ENCODE results near the gene MACO1.
A peak's percentile ranks its signal among the peaks of the same experiment; 100 is the strongest.
"Not testable (repeated sequence)": the region's sequence is repeated elsewhere in the genome, so short reads cannot be mapped to it uniquely, and the experiment has no call there.

MACO1 gene

DNA sequence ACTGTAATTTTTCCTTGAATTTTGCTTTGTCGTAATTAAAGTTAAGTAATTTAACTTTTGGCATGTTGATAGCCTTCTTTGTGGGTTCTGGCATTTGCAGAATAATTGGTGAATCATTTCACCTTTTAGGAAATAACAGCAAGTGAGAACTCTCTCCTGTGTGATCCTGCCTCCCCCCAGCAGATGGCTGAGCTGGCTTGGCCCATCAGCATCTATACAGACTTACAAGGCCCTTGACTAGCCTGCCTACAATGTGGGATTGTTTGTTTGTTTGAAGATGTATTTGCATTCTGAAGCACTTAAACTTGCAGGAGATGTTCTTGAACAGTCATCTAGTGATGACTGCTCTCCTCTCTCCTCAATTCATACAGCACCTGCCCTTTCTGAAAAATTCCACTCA, 55.9 kb downstream of the MACO1 start:
- peak; percentile 63 for DNase-seq (ENCODE audit: low read depth)

DNA sequence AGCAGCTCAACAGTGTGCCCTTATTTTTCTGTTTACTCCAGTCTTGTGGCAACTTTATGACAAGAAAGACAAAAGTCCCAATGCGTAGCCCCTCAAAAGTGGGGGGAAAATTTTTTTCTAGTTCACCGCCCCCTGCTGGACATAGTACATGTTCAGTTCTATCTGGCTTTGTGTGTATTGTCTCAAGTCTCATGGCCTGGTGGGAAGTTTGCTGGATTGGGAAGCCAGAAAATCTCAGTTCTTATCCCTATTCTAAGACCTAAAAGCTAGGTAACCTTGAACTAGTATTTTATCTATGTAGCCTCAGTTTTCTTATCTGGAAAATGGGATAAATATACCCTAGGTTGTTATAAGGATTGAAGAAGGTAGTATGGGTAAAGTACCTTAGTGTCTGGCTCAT, 56.9 kb downstream of the MACO1 start:
- DNase-seq (ENCODE audit: low read depth), result no peak

DNA sequence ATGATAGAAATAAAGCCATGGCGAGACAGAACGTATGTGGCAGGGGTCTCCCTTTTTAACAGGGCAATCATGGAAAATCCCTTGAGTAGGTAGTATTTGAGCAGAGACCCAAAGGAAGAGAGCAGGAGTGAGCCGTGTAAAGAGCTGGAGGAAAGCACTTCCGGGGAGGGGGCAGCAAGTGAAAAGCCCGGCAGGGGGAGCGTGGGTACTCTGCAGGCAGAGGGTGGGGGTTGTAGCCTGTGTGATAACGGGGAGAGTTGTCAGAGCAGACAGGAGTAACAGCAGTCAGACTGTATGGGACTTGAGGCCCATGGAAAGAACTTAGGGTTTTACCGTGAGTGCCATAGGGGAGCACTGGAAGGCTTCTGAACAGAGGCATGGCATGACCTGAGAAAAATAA, 61.6 kb downstream of the MACO1 start:
- DNase-seq (ENCODE audit: low read depth), result no peak

DNA sequence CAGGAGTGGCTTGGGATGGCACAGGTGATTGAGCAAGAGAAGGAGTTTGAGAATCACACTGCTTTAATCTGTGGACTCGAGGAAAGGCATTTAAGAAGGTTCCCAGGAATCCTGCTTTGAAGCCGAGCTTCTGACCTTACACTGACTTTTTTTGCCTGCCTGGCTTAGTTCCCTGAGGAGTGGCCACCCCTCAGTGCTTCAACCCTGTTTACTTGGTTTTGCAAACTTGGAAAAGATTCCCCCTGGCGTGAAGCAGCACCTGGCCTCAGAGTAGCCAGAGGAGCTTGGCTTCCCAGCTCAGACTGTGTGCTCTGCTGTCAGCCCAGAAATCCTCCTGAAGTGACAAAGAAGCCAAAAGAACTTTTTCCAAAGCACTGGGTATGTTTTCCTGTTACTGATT, 64.3 kb downstream of the MACO1 start:
- DNase-seq (ENCODE audit: low read depth), result no peak

DNA sequence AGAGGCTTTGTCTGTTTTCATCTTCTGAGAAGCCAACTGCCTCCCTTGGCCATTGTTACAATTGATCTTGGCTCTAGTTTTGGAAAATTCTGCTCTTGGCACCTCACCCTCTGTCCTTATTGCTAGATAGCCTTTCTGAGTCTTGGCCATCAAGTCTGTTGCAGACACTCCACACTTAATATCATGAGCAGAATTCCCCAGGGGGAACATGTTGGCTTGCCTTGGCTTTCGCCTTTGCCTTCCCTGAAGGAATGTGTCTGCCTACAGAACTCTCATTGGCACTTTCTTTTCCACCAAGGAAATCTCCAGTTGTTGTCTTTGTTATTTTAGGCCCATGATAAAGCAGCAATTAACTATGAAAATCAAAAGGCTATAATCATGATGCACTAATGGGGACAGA, 70.0 kb downstream of the MACO1 start:
- no peak for DNase-seq (ENCODE audit: low read depth)

DNA sequence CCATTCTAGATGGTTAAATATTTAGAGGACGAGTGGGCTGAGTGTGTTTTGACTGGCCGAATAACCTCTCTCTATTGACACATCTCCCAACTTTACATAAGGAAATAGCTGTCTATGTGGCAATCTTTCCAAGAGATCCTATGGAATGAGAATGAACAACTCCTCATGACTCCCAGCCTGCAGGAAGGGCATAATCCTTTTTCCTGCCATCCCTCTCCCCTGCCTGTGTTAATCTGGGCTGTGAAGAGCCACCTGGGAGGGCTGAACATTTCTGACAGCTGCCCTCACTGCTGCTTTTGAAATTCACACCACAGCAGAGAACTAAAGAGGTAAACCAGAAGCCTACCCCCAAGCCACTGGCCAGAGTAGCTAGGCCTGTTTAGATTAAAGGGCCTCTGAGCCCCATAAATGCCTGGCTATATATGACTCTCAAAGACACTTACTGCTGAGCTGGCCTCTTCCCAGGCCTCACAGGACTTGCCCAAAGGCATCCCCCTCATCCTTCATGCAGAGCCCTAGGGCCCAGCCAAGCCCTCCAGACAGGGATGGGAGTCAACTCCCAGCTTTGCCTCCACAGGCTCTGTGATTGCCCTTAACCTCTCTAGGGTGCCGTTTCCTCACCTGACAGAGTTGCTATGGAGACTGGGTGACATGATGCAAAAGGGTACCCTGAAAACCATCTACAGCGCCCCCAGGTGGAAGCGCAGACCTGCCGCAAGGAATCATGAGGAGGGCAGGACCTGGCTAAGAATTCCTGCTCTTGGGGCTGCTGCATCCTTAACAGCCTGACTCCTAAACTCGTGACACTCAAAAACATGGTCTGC, 70.8 kb downstream of the MACO1 start:
- DNase-seq (ENCODE audit: low read depth), result peak; percentile 36

DNA sequence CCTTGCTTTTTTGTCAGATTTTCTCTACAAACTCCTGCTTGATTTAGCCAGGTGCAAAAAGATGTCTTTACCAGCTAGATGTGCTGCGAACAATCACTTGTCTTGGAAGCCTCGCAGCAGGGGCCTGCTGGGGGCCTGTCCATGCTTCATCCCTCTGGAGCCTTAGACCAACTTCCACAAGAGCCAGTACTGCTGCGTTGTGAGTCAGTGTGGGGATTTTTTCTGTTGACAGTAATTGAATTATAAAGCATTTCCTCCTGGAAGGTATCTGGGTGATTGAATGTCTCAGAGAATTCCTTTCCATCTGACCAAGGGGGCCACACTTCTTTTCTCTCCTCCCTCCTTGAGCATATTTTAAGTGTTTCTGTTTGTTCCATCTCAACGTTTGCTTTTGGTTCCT, 72.3 kb downstream of the MACO1 start:
- DNase-seq (ENCODE audit: low read depth), result peak; percentile 77

DNA sequence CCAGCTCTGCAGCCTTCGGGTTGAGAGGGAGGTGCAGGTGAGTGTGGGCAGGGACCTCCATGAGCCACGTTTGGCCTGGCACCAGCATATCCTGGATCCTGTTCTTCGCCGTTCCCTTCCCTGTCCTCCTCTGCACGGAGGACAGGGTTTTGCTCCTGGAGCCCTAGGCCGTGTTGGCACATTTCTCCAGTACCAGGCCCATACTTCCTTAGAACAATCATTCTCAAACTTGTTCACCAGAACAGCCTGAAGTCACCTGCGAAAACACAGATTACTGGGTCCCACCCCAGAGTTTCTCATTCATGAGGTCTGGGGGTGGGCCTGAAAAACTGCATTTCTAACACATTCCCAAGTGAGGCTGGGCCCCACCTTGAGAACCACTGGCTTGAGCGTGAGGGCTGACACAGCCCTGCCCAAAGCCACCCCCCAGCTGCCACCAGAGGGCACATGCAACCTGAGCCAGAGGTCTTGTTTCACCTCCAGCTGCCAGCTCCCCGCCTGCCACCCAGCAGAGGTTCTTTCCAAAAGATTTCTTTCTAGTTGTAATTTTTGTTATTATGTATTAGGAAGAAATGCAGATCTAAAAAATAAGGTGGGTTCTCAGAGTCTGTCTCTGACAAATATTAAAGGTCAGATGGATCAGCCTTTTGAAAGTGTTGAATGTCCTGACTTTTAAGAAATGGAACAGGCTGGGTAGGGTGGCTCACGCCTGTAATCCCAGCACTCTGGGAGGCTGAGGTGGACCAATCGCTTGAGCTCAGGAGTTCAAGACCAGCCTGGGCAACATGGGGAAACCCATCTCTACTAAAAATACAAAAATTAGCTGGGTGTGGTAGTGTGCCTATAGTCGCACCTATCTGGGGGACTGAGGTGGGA, 73.1 kb downstream of the MACO1 start:
- no peak for DNase-seq (ENCODE audit: low read depth)

DNA sequence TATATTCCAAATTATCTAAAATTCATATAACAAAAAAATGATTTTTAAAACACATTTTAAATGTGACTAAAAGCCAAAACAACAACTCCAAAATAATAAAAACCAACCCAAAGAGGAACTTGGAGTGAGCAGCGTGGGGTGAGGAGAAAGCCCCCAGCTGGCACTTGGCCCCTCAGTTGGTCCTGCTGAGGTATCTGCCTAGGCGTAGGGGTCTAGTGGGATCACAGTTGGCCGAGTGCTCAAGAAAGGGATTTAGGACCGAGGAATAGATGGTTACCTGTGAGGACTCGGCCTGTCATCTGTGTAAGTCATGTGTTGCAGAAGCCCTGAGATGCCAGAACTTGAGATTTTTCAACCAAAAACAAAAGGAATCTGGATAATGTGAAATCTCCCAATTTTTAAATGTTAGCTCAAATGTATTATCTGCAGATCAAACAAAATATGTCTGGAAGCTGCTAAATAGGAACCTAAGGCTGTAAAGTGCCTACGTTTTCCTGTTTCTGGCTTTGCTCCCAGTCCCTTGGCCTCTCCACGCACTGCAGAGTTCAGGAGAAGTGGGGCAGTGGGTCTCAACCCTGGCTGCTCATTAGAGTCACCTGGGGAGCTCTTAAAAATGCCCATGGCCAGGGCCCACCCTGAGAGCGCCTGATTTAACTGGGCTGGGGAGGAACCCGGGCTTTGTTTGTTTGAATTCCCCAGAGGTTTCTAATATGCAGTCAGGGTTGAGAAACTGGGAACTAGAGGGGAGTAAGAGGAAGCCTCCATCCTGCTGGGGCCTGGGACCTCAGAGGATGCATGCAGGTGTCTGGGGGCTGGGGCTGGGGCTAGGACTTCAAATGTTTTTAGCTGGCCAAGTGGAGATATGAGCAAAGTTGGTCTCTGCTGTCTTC, 74.3 kb downstream of the MACO1 start:
- no peak for DNase-seq (ENCODE audit: low read depth)

DNA sequence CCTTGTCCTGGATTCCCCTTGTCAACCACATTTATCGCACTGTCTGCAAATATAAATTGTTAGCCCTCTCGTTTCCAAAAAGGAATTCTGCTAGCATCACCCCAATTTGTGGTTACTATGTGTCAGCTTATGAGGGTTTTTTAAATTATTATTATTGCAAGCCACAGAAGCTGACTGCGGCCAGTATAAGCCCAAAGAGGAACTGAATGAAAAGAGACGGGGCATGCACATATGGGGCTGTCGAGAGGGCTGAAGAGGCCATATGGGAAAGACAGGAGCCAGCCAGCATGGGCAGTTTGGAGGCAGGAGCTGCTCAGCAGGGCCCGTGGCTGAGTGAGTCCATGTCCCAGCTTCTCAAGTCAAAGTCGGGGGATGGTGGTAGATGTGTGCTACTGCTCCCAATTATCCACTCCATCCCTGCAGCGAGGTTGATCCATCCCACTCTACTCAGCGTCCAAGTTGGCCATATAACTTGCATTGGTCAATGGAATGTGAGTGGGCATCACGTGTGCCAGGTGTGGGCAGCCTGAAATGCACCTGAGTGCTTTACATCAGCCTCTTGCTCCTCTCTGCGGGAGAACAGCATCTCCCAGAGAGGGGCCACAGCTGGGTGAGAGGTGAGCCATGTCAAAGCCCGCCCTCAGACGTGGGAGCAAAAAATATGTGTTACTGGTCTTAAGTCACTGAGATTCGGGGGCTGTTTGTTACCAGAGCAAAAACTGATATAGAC, 75.1 kb downstream of the MACO1 start:
- DNase-seq (ENCODE audit: low read depth), result no peak

DNA sequence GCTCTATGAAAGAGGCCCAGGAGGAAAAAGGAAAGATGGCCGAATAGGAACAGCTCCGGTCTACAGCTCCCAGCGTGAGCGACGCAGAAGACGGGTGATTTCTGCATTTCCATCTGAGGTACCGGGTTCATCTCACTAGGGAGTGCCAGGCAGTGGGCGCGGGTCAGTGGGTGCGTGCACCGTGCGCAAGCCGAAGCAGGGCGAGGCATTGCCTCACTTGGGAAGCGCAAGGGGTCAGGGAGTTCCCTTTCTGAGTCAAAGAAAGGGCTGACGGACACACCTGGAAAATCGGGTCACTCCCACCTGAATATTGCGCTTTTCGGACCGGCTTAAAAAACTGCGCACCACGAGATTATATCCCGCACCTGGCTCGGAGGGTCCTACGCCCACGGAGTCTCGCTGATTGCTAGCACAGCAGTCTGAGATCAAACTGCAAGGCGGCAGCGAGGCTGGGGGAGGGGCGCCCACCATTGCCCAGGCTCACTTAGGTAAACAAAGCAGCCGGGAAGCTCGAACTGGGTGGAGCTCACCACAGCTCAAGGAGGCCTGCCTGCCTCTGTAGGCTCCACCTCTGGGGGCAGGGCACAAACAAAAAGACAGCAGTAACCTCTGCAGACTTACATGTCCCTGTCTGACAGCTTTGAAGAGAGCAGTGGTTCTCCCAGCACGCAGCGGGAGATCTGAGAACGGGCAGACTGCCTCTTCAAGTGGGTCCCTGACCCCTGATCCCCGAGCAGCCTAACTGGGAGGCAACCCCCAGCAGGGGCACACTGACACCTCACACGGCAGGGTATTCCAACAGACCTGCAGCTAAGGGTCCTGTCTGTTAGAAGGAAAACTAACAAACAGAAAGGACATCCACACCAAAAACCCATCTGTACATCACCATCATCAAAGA, 76.1 kb downstream of the MACO1 start:
- DNase-seq (ENCODE audit: low read depth), result not testable (repeated sequence)

DNA sequence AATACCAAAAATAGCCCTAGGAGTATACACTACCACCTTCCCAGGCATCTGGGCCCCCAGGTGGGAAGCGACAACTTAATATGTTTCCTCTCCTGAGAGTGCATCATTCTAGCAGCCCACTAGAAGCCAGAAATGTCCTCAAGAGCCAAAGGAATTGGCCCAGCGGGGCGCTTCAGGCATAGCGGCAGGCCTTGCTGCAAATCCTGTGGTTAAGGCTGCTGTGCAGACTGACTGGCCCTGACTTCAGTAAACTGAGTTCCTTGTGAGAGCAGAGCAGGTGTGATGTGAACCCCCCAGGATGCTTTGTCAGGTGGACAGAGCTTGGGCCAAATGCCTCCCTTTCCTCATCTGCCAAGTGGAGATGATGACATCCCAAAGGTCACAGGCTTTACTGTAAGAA, 83.0 kb downstream of the MACO1 start:
- no peak for DNase-seq (ENCODE audit: low read depth)

DNA sequence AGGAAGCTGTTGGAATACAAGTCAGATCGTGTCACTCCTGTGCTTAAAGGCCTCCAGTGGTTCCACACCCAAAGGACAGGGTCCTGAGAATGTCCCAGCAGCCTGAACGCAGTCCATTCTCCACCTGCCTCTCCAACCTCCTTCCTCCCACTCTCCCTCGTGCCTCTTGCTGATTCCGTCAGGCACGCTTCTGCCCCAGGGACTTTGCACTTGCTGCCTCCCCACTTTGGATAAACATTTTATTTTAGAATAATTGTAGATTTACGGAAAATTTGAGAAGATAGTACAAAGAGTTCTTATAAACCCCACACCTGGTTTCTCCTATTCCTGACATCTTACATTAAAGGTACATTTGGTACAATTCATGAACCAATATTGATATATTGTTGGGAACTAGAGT, 84.3 kb downstream of the MACO1 start:
- no peak for DNase-seq (ENCODE audit: low read depth)

DNA sequence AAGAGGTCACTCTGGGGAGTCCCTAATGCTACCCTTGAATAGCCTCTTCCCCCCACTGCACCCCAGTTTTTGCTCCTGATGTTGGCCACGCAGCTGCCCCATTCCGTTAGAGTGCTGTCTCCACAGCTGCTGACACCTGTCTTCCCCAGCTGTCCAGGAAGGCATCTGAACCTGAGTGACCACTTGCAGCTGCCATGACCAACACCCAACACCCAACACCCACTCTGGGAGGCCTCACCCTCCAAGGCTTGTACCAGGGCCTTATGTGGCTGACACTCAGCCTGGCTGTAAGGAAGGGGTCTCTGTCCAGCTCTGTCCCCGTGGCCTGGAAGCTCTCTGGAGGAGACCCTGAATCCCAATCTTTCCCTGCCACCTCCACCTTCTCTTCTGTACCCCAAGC, 86.0 kb downstream of the MACO1 start:
- DNase-seq (ENCODE audit: low read depth), result no peak

DNA sequence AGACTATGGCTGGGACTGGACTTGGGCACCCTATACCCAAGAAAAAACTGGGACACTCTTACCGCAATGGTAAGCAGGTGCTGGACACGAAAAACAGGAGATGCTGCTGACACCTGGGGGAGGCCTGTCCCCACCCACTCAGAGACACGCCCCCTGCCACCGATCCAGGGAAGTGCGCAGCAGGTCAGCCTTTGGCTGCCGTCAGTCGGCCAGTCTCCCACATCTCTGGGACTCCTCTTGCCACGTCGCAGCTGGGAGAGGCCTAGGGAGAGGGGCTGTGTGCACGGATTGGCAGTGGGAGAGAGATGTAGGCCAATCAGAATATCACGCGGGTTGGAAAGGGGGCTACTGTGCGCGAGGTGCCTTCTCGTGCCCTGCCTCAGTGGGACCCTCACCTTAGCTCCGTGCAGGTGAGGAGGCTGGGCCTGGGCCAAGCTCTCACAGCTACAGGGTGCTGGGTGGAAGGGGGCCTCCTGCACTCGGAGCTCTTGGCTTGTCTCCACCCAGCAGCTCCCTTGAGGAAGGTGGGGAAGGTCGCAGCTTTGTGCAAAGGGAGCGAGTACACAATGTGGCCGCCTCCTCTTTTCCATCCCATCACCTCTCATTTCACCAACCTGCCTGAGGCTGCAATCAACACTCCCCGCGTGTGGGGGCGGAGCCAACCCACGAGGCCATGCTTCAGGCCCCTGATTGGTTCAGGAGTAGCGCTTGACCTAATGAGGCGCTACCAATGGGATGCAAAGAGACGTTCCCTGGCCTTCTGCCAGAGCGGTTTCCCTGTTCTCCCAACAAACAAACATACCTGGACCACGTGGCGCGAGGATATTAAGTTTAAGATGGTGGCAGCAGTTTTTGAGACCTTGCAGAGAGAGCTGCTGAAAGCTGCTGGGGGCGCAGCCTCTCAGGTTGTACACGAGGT, 87.0 kb downstream of the MACO1 start:
- no peak for DNase-seq (ENCODE audit: low read depth)

DNA sequence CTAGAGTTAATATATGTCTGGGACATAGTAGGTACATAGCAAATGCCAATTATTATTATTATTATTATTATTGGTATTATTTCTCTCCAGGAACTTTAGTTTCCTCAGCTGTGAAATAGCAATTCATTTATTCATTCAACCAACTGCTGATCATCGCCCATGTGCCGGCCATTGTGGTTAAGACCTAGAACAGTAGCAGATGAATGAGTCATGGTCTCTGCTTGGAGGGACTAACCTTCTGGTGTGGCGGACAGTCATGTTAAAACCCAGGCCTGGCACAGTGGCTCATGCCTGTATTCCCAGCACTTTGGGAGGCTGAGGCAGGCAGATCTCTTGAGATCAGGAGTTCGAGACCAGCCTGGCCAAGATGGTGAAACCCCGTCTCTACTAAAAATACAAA, 88.9 kb downstream of the MACO1 start:
- DNase-seq (ENCODE audit: low read depth), result peak; percentile 90

DNA sequence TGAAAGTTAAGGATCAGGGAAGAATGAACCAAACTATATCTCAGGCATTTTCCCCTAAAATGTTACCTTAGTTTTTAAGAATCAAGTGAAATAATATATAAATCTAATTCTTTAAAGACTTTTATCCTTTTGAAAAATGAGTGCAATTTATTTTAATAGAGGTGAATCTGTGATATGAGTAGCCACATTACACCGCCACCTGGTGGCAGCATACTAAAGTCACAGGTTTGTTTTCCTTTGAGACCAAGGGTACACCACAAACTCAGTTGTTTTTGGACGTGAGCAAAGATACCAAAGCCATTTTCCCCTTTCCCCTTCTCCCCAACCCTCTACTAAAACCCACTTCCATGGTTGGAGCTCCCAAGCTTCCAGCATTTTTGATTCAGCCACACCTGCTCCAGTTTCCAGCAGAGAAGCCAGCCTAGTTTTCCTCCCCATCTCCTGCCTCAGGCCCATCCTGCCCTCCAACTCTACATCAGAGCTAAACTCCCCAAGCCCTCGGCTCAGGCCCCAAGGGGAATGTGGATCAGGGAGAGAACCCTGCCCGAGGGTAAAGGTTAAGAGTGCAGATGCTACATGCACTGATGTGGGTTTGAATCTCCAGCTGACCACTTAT, 89.9 kb downstream of the MACO1 start:
- peak; percentile 60 for DNase-seq (ENCODE audit: low read depth)

DNA sequence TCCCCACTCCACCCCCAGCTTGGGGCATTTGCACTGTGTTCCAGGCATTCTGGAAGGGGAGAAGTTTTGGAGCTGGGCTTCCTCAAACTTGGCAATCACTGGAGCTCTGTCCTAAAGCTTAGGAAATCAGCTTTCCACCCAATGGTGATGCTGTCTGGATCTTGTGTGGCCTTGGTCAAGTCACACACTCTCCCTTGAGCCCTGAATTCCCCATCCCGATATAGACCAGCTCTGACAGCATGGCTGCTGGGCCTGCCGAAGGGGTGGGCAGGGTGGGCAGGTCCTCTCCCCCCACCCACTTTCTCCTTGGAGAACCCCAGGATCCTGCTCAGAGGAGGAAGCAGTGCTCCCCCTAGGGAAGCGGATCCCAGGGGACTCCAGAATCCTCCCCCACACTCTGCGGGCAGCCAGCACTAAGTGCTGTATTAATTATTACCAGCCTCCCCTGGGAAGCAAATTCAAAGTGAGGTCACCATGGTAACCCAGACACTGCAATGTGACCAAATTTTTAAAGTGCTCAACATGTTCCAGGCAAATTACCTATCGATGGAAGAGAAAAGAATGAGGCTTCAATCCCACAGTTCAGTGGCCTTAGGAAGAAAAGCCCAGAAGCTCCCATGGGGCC, 91.4 kb downstream of the MACO1 start:
- DNase-seq (ENCODE audit: low read depth), result no peak

DNA sequence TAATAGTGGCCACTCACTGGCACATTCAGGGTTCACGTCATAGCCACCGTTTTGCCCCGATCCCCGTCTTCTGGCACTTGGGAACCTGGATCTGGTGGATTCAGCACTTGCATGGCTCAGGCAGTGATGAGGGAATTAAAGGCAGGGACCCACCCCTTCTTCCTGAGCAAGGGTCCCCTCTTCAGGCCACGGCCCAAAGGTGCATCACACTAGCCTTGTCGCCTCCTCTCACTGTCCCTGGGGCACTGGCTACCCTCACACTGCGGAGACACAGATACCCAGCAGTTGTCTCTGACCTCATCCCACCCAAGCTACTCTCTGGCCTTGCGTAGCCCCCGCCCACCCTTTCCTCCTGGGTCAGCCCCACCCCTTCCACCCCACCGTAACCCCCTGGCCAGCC, 92.8 kb downstream of the MACO1 start:
- peak; percentile 26 for DNase-seq (ENCODE audit: low read depth)

Data from iris pigment epithelial cell (primary cell).